HepG2 (cell line): ENCODE results near the gene HSD11B2. TPM values are rescaled to one million over a fixed set of nuclear protein-coding genes. Genes with fewer than 3 reads are reported as not detected.

ENCODE experiments used
- IRX3 ChIP-seq: sonication (generic); formaldehyde crosslinking; IDR thresholded peaks from 2 replicates; pipeline ENCODE4 v1.8.1; 2023; ENCODE audit warnings: mild to moderate bottlenecking, low read depth, missing genetic modification reagents, borderline replicate concordance
- KMT2A ChIP-seq: sonication (generic); formaldehyde crosslinking; IDR thresholded peaks from 2 replicates; pipeline ENCODE4 v1.4.0; 2020; ENCODE audit warnings: missing genetic modification reagents
- MED1 ChIP-seq: sonication (generic); formaldehyde crosslinking; IDR thresholded peaks from 2 replicates; pipeline ENCODE4 v1.4.0; 2020; ENCODE audit warnings: missing genetic modification reagents
- PCBP2 ChIP-seq: fragments of 200-400 bp; formaldehyde crosslinking; optimal IDR thresholded peaks from 2 replicates; pipeline ENCODE3; 2018; ENCODE audit warnings: low read length, low read depth; ENCODE audit not compliant: poor library complexity, severe bottlenecking
- RFX1 ChIP-seq: fragments of 450-650 bp; IDR thresholded peaks from 2 replicates; pipeline ENCODE4 v1.6.1; 2017
- TGIF2 ChIP-seq: IDR thresholded peaks from 2 replicates; pipeline ENCODE4 v1.6.1; 2016; ENCODE audit warnings: control low read depth, missing compliant biosample characterization
- ZNF205 ChIP-seq: IDR thresholded peaks from 2 replicates; pipeline ENCODE4 v1.6.1; 2018; ENCODE audit warnings: missing biosample characterization, missing genetic modification reagents
- ZNF557 ChIP-seq: sonication (generic); formaldehyde crosslinking; IDR thresholded peaks from 2 replicates; pipeline ENCODE4 v1.4.0; 2020; ENCODE audit warnings: missing genetic modification reagents
- ZSCAN21 ChIP-seq: sonication (generic); formaldehyde crosslinking; IDR thresholded peaks from 2 replicates; pipeline ENCODE4 v1.8.0; 2022; ENCODE audit warnings: mild to moderate bottlenecking, missing genetic modification reagents, moderate library complexity, borderline replicate concordance
- polyA plus RNA-seq, 8 experiments: library from polyadenylated mRNA; depleted of rRNA in 3 of 8; stranded (reverse) in 7 of 8; unstranded in 1 of 8; fragments of >200 nt; fragmentation: Illumina TruSeq in 4 of 8; extraction: Trizol in 4 of 8; gene quantifications; 2 replicates each; pipeline versions ENCODE4 v1.2.1 to v1.2.3, GENCODE V29; 2011 to 2016; ENCODE audit warnings: low read depth in 4 of 8, missing spikeins in 1 of 8, mixed read lengths in 1 of 8; ENCODE audit not compliant: insufficient read depth in 1 of 8
- total RNA-seq, 5 experiments: library from RNA; depleted of rRNA; stranded (reverse); fragments of >200 nt; fragmentation: Illumina TruSeq; extraction: Trizol; gene quantifications; 2 replicates each; pipeline ENCODE4 v1.2.3, GENCODE V29; 2016; ENCODE audit warnings: low read depth in 1 of 5
- TF ChIP-seq, protein P1 (sequence below): sonication (generic); formaldehyde crosslinking; IDR thresholded peaks from 2 replicates; pipeline ENCODE4 v1.9.0; 2021; ENCODE audit warnings: mild to moderate bottlenecking, missing genetic modification reagents
- TF ChIP-seq, protein P2 (sequence below): sonication (generic); formaldehyde crosslinking; IDR thresholded peaks from 2 replicates; pipeline ENCODE4 v1.4.0; 2020; ENCODE audit warnings: missing genetic modification reagents, borderline replicate concordance
- TF ChIP-seq, protein P3 (sequence below): sonication (generic); formaldehyde crosslinking; IDR thresholded peaks from 2 replicates; pipeline ENCODE4 v1.4.0; 2020; ENCODE audit warnings: mild to moderate bottlenecking, missing genetic modification reagents
- TF ChIP-seq, protein P4 (sequence below): sonication (generic); formaldehyde crosslinking; IDR thresholded peaks from 2 replicates; pipeline ENCODE4 v1.8.1; 2023; ENCODE audit warnings: mild to moderate bottlenecking, moderate library complexity, missing genetic modification reagents
- TF ChIP-seq, protein P5 (sequence below): sonication (generic); formaldehyde crosslinking; IDR thresholded peaks from 2 replicates; pipeline ENCODE4 v1.4.0; 2020; ENCODE audit warnings: missing genetic modification reagents

HSD11B2 gene
- total and polyA plus RNA-seq, 2 of the 13 experiments (the other 11 are each of a cell fraction or from before 2014, with no cell fraction given), result 8.9 to 13.6 TPM

DNA sequence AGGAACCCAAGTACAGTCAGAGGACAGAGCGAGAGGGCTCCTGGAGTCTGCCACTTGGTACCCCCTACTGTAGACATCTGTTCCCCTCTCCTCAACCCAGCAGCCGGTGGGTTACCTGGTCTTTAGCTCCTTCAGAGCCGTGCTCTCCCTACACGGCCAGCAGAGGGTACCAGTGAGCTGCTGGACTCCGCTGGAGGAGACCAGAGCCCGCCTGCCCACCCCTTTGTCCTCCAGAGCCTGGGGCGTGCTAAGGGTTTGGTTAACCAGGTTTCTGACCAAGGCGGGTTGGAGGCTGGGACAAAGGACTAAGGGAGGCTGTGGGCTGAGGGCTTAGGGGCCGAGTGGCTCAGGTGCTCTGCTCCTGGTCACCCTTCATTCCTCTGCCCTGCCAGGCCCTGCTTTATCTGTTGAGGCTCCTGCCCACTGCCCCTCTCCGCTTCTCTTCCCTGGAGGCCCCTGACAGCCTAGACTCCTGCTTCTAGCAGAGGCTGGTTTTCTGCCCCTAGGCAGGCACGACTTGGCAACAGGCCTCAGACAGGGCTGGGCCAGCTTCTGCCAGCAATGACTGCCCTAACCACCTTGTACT is 2.7 kb upstream of the HSD11B2 start (continued):
- TF ChIP-seq, protein P1, sequence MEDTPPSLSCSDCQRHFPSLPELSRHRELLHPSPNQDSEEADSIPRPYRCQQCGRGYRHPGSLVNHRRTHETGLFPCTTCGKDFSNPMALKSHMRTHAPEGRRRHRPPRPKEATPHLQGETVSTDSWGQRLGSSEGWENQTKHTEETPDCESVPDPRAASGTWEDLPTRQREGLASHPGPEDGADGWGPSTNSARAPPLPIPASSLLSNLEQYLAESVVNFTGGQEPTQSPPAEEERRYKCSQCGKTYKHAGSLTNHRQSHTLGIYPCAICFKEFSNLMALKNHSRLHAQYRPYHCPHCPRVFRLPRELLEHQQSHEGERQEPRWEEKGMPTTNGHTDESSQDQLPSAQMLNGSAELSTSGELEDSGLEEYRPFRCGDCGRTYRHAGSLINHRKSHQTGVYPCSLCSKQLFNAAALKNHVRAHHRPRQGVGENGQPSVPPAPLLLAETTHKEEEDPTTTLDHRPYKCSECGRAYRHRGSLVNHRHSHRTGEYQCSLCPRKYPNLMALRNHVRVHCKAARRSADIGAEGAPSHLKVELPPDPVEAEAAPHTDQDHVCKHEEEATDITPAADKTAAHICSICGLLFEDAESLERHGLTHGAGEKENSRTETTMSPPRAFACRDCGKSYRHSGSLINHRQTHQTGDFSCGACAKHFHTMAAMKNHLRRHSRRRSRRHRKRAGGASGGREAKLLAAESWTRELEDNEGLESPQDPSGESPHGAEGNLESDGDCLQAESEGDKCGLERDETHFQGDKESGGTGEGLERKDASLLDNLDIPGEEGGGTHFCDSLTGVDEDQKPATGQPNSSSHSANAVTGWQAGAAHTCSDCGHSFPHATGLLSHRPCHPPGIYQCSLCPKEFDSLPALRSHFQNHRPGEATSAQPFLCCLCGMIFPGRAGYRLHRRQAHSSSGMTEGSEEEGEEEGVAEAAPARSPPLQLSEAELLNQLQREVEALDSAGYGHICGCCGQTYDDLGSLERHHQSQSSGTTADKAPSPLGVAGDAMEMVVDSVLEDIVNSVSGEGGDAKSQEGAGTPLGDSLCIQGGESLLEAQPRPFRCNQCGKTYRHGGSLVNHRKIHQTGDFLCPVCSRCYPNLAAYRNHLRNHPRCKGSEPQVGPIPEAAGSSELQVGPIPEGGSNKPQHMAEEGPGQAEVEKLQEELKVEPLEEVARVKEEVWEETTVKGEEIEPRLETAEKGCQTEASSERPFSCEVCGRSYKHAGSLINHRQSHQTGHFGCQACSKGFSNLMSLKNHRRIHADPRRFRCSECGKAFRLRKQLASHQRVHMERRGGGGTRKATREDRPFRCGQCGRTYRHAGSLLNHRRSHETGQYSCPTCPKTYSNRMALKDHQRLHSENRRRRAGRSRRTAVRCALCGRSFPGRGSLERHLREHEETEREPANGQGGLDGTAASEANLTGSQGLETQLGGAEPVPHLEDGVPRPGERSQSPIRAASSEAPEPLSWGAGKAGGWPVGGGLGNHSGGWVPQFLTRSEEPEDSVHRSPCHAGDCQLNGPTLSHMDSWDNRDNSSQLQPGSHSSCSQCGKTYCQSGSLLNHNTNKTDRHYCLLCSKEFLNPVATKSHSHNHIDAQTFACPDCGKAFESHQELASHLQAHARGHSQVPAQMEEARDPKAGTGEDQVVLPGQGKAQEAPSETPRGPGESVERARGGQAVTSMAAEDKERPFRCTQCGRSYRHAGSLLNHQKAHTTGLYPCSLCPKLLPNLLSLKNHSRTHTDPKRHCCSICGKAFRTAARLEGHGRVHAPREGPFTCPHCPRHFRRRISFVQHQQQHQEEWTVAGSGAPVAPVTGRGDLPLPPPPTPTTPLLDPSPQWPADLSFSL (CRISPR knock-in tag), result no peak
- TF ChIP-seq ZSCAN21 (CRISPR knock-in tag) (0 out of 2 replicates have a peak, but pooled peaks have one; percentile 7), PCBP2 (no peak), IRX3 (CRISPR knock-in tag) (no peak), ZNF205 (CRISPR knock-in tag) (no peak; the same call in 1 of the 2 replicates), TGIF2 (CRISPR knock-in tag) (no peak; the same call in 1 of the 2 replicates), ZNF557 (no peak), RFX1 (no peak), KMT2A (peak; percentile 45; the same call in 1 of the 2 replicates), MED1 (CRISPR knock-in tag) (peak; percentile 29; the same call in 1 of the 2 replicates)
- TF ChIP-seq, protein P2, sequence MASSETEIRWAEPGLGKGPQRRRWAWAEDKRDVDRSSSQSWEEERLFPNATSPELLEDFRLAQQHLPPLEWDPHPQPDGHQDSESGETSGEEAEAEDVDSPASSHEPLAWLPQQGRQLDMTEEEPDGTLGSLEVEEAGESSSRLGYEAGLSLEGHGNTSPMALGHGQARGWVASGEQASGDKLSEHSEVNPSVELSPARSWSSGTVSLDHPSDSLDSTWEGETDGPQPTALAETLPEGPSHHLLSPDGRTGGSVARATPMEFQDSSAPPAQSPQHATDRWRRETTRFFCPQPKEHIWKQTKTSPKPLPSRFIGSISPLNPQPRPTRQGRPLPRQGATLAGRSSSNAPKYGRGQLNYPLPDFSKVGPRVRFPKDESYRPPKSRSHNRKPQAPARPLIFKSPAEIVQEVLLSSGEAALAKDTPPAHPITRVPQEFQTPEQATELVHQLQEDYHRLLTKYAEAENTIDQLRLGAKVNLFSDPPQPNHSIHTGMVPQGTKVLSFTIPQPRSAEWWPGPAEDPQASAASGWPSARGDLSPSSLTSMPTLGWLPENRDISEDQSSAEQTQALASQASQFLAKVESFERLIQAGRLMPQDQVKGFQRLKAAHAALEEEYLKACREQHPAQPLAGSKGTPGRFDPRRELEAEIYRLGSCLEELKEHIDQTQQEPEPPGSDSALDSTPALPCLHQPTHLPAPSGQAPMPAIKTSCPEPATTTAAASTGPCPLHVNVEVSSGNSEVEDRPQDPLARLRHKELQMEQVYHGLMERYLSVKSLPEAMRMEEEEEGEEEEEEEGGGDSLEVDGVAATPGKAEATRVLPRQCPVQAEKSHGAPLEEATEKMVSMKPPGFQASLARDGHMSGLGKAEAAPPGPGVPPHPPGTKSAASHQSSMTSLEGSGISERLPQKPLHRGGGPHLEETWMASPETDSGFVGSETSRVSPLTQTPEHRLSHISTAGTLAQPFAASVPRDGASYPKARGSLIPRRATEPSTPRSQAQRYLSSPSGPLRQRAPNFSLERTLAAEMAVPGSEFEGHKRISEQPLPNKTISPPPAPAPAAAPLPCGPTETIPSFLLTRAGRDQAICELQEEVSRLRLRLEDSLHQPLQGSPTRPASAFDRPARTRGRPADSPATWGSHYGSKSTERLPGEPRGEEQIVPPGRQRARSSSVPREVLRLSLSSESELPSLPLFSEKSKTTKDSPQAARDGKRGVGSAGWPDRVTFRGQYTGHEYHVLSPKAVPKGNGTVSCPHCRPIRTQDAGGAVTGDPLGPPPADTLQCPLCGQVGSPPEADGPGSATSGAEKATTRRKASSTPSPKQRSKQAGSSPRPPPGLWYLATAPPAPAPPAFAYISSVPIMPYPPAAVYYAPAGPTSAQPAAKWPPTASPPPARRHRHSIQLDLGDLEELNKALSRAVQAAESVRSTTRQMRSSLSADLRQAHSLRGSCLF (CRISPR knock-in tag), result no peak
- TF ChIP-seq, protein P3, sequence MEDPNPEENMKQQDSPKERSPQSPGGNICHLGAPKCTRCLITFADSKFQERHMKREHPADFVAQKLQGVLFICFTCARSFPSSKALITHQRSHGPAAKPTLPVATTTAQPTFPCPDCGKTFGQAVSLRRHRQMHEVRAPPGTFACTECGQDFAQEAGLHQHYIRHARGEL (CRISPR knock-in tag), result 0 out of 2 replicates have a peak, but pooled peaks have one; percentile 89
- TF ChIP-seq, protein P4, sequence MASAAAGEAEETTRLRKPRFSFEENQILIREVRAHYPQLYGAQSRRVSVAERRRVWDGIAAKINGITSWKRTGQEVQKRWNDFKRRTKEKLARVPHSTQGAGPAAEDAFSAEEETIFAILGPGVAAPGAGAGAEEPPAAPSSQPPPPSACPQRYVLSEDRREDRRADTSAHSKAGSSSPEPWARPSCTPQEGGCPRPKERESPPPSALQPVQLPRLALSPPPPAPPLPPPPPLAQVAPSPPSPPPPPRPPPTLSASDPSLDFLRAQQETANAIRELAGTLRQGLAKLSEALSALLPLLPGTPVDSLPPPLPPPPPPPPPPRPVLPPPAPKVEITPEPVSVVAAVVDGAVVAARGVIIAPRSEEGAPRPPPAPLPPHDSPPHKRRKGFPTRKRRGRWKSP (CRISPR knock-in tag), result 0 out of 2 replicates have a peak, but pooled peaks have one; percentile 29
- TF ChIP-seq, protein P5, sequence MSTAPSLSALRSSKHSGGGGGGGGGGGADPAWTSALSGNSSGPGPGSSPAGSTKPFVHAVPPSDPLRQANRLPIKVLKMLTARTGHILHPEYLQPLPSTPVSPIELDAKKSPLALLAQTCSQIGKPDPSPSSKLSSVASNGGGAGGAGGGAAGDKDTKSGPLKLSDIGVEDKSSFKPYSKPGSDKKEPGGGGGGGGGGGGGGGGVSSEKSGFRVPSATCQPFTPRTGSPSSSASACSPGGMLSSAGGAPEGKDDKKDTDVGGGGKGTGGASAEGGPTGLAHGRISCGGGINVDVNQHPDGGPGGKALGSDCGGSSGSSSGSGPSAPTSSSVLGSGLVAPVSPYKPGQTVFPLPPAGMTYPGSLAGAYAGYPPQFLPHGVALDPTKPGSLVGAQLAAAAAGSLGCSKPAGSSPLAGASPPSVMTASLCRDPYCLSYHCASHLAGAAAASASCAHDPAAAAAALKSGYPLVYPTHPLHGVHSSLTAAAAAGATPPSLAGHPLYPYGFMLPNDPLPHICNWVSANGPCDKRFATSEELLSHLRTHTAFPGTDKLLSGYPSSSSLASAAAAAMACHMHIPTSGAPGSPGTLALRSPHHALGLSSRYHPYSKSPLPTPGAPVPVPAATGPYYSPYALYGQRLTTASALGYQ, result no peak
